Liver (tissue), 9 donors: ENCODE data around the gene KCNK3. TPM values are rescaled to one million over a fixed set of nuclear protein-coding genes. Genes with fewer than 3 reads are reported as not detected.

Source experiments
- DNase-seq: peaks from one replicate; pipeline ENCODE4 v3.0.0-alpha.2; 2017; ENCODE audit warnings: low spot score
- H3K27ac ChIP-seq, 2 donors: one replicate each; pipeline ENCODE4 v1.7.0; 2013; ENCODE audit warnings: inconsistent platforms in 2 of 2, low read length in 2 of 2, control low read depth in 1 of 2, low read depth in 1 of 2, mild to moderate bottlenecking in 1 of 2
- H3K27me3 ChIP-seq, 4 donors: one replicate each; pipeline versions ENCODE4 v1.6.1 to v1.7.0; 2013; ENCODE audit warnings: low read length in 3 of 4, inconsistent platforms in 1 of 4, mild to moderate bottlenecking in 1 of 4, moderate library complexity in 1 of 4; ENCODE audit not compliant: control insufficient read depth in 4 of 4, insufficient read depth in 4 of 4
- H3K36me3 ChIP-seq, 4 donors: one replicate each; pipeline versions ENCODE4 v1.6.1 to v1.7.0; 2013; ENCODE audit warnings: low read length in 3 of 4, mild to moderate bottlenecking in 3 of 4, low read depth in 1 of 4, moderate library complexity in 1 of 4; ENCODE audit not compliant: control insufficient read depth in 4 of 4, insufficient read depth in 3 of 4
- H3K4me1 ChIP-seq, 4 donors: one replicate each; pipeline versions ENCODE4 v1.6.1 to v1.7.0; 2013; ENCODE audit warnings: low read length in 3 of 4, mild to moderate bottlenecking in 3 of 4, moderate library complexity in 1 of 4; ENCODE audit not compliant: control insufficient read depth in 4 of 4, insufficient read depth in 4 of 4
- H3K4me3 ChIP-seq, 3 donors: one replicate each; pipeline versions ENCODE4 v1.6.1 to v1.7.0; 2013; ENCODE audit warnings: low read length in 3 of 3, control low read depth in 1 of 3, low read depth in 1 of 3, mild to moderate bottlenecking in 1 of 3
- H3K9ac ChIP-seq, 2 donors: one replicate each; pipeline ENCODE4 v1.7.0; 2013; ENCODE audit warnings: low read length in 2 of 2, mild to moderate bottlenecking in 2 of 2, moderate library complexity in 2 of 2, control low read depth in 1 of 2, low read depth in 1 of 2
- H3K9me3 ChIP-seq, 4 donors: one replicate each; pipeline versions ENCODE4 v1.6.1 to v1.7.0; 2013; ENCODE audit warnings: low read length in 3 of 4; ENCODE audit not compliant: control insufficient read depth in 4 of 4
- ATF3 ChIP-seq: IDR thresholded peaks from 2 replicates; pipeline ENCODE4 v1.6.1; 2016; ENCODE audit warnings: antibody characterized with exemption
- CTCF ChIP-seq: fragments of 150-350 bp; IDR thresholded peaks from 2 replicates; pipeline ENCODE4 v1.5.1; 2017; ENCODE audit warnings: improper control_type of control experiment, low read depth, low read length; ENCODE audit not compliant: missing input control
- FOXA2 ChIP-seq: IDR thresholded peaks from 2 replicates; pipeline ENCODE4 v1.6.1; 2016; ENCODE audit warnings: antibody characterized with exemption
- GABPA ChIP-seq, 2 donors: IDR thresholded peaks in 1 of 2; conservative IDR thresholded peaks in 1 of 2; 2 replicates each; pipeline ENCODE4 v1.6.1; 2016; ENCODE audit warnings: antibody characterized with exemption in 2 of 2, mild to moderate bottlenecking in 1 of 2, moderate library complexity in 1 of 2
- HNF4G ChIP-seq: IDR thresholded peaks from 2 replicates; pipeline ENCODE4 v1.6.1; 2016; ENCODE audit warnings: antibody characterized with exemption
- JUND ChIP-seq, 2 donors: IDR thresholded peaks; 2 replicates each; pipeline ENCODE4 v1.6.1; 2016; ENCODE audit warnings: antibody characterized with exemption in 2 of 2
- RAD21 ChIP-seq, 2 donors: IDR thresholded peaks; 2 replicates each; pipeline ENCODE4 v1.6.1; 2016; ENCODE audit warnings: antibody characterized with exemption in 2 of 2, mild to moderate bottlenecking in 2 of 2
- REST ChIP-seq: IDR thresholded peaks from 2 replicates; pipeline ENCODE4 v1.6.1; 2016; ENCODE audit warnings: antibody characterized with exemption, mild to moderate bottlenecking
- RXRA ChIP-seq, 2 donors: IDR thresholded peaks; 2 replicates each; pipeline ENCODE4 v1.6.1; 2017 to 2018; ENCODE audit warnings: antibody characterized with exemption in 2 of 2, mild to moderate bottlenecking in 1 of 2
- SP1 ChIP-seq: IDR thresholded peaks from 2 replicates; pipeline ENCODE4 v1.6.1; 2018; ENCODE audit warnings: antibody characterized with exemption, mild to moderate bottlenecking
- TAF1 ChIP-seq: conservative IDR thresholded peaks from 2 replicates; pipeline ENCODE4 v1.6.1; 2016; ENCODE audit warnings: antibody characterized with exemption, mild to moderate bottlenecking
- ZBTB33 ChIP-seq: IDR thresholded peaks from 2 replicates; pipeline ENCODE4 v1.6.1; 2016; ENCODE audit warnings: antibody characterized with exemption
- WGBS: extraction: QIAGEN DNeasy Blood & Tissue Kit; methylation state at CpG from one replicate; pipeline ENCODE4 v1.1.7; 2013; 5-methylcytosine and 5-hydroxymethylcytosine counted together
- polyA plus RNA-seq, 2 donors: library from polyadenylated mRNA; stranded (reverse) in 1 of 2; unstranded in 1 of 2; fragments of 200-250 nt in 1 of 2; fragments of >200 nt in 1 of 2; fragmentation: Nextera tagmentation in 1 of 2; extraction: Ambion mirVana in 1 of 2; gene quantifications; one replicate each; pipeline versions ENCODE4 v1.2.1 to v1.2.3, GENCODE V29; 2013 to 2015
- total RNA-seq, 2 donors: library from RNA; depleted of rRNA; stranded (reverse); fragments of >200 nt; gene quantifications; one replicate each; pipeline ENCODE4 v1.2.3, GENCODE V29; 2014
- donor health status: healthy.
- donor health status: healthy.
- donor health status: healthy.
- donor health status: healthy.
- donor health status: healthy.

Gene KCNK3
- total and polyA plus RNA-seq, 4 donors = 0.78 to 6.6 (median 2.6) TPM; not detected in 1

- TF ChIP-seq TAF1 = no peak
Measured at GRCh38 chr2:26670931-26671460, 21.5 kb upstream of the KCNK3 start (continued).

GRCh38 chr2:26671691-26672090 lies 20.8 kb upstream of the KCNK3 start:
- no peak for TF ChIP-seq JUND (IDR thresholded peaks at IDR 0.05)
- no peak for TF ChIP-seq ZBTB33
- TF ChIP-seq REST = no peak
- no peak for TF ChIP-seq SP1
- no peak for TF ChIP-seq RXRA (IDR thresholded peaks at IDR 0.05)
- TF ChIP-seq GABPA (IDR thresholded peaks at IDR 0.05 in 1 of 2, conservative IDR thresholded peaks at IDR 0.05 in 1 of 2) = no peak
- no peak for TF ChIP-seq CTCF
- no peak for TF ChIP-seq ATF3
- no peak for TF ChIP-seq HNF4G
- TF ChIP-seq RAD21 (IDR thresholded peaks at IDR 0.05) = no peak
- no peak for TF ChIP-seq FOXA2
- Histone ChIP-seq H3K9me3 (no peaks in the 10 kb centered on the region), H3K27me3 (peaks cover 0 to 4% (median 2%) of the 10 kb centered on the region in 4 donors), H3K4me1 (no peaks in the 10 kb centered on the region), H3K9ac (no peak overlapping the region), H3K36me3 (no peaks in the 10 kb centered on the region), H3K4me3 (no peak overlapping the region), H3K27ac (no peak overlapping the region)
- no peak for DNase-seq
- 87% methylated on average over 5 of the region's 5 CpGs for WGBS
